ENCODE measurements around the gene PLEKHM2.

The PLEKHM2 gene

DNA sequence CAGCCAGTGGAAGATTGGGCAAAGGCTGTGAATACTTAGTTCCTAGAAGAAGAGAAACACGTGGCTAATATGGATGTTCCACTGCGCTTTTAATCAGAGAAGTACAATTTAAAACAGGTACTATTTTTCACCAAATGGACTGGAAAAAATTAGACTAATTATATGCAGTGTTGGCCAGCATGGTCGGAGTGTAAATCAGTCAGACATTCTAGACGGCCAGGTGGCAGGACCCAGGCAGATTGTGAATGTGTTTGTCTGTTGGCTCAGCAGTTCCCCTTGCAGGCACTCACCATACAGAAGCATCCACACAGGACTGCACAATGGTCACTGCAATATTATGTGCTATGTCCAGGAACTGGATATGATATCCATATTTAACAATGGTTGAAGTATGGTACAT lies 28.0 kb downstream of the PLEKHM2 start:
- no peak for TF ChIP-seq CTCF (conservative IDR thresholded peaks at IDR 0.05; ENCODE audit: low read depth)
- H3K27ac ChIP-seq = no peak overlapping the region
- DNase-seq (ENCODE audit: low spot score) = no peak
- ChIA-PET CTCF (interaction anchor here (0.7 kb wide), 1 partner anchor 16 kb away, joined by 3 read pairs; no protein-coding TSS in a partner anchor), POLR2A (ENCODE audit: low non-redundant PET) (no interaction called here)

DNA sequence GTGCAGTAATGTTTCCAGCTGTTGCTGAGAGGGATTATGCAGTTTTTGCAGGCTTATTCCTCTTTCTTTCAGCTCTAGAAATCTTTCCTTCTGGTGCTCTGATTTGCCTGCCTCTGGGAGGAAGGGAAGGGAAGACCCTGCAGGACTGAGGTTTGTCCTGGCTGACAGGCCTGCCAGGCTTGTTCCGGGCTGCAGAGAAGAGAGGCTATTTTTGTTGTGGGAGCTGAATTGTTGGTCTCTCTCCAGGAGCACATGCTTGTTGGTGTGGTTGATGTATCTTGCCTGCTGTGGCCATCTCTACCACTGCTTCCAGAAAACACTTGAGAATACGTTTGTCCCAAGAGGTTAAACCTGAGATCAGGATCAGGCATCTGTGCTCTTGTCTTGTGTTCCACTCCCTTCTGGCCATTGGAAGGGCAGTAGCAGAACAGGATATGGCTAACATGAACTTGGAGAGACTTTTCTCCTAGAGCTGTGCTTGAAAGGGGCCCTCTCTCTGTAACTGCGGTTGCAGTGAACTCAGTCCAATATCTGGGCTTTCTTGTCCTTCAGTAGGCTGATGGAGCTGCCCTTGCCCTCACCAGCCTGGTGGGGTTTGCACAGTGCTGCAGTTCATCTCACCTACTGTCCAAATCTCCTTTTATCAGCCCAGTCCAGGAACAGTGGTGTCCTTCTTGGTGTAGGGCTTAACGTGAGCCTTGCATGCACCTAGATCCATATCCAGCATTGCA lies 30.5 kb downstream of the PLEKHM2 start:
- POLR2A ChIA-PET (ENCODE audit: low non-redundant PET) = no interaction called here
- no peak for TF ChIP-seq CTCF (conservative IDR thresholded peaks at IDR 0.05; ENCODE audit: low read depth)
- CTCF ChIA-PET = no interaction called here
- H3K27ac ChIP-seq = peak overlapping the region; percentile 25; the same call in 1 of the 2 replicates
- no peak for DNase-seq (ENCODE audit: low spot score)

GRCh38 chr1:15717418-15718125 lies 33.5 kb downstream of the PLEKHM2 start:
- POLR2A ChIA-PET (ENCODE audit: low non-redundant PET) = no interaction called here
- TF ChIP-seq CTCF (conservative IDR thresholded peaks at IDR 0.05; ENCODE audit: low read depth) = no peak
- CTCF ChIA-PET = interaction anchor here (0.6 kb wide), 2 partner anchors 155 to 171 kb away, joined by 3 to 4 read pairs; no protein-coding TSS in a partner anchor
- DNase-seq (ENCODE audit: low spot score) = no peak
- H3K27ac ChIP-seq = peak overlapping the region; percentile 11; the same call in 1 of the 2 replicates

GRCh38 chr1:15718199-15718601 lies 34.1 kb downstream of the PLEKHM2 start:
- ChIA-PET CTCF (interaction anchor here (0.6 kb wide), 1 partner anchor 171 kb away, joined by 4 read pairs; no protein-coding TSS in a partner anchor), POLR2A (ENCODE audit: low non-redundant PET) (no interaction called here)
- no peak for DNase-seq (ENCODE audit: low spot score)
- peak overlapping the region; percentile 11; the same call in 1 of the 2 replicates for H3K27ac ChIP-seq
- no peak for TF ChIP-seq CTCF (conservative IDR thresholded peaks at IDR 0.05; ENCODE audit: low read depth)

GRCh38 chr1:15719381-15720120 lies 35.4 kb downstream of the PLEKHM2 start:
- ChIA-PET POLR2A (ENCODE audit: low non-redundant PET) (no interaction called here), CTCF (interaction anchor here (1.7 kb wide), 1 partner anchor 21 kb away, joined by 6 read pairs; no protein-coding TSS in a partner anchor)
- no peak for DNase-seq (ENCODE audit: low spot score)
- no peak for TF ChIP-seq CTCF (conservative IDR thresholded peaks at IDR 0.05; ENCODE audit: low read depth)
- no peak overlapping the region; the same call in 1 of the 2 replicates for H3K27ac ChIP-seq

DNA sequence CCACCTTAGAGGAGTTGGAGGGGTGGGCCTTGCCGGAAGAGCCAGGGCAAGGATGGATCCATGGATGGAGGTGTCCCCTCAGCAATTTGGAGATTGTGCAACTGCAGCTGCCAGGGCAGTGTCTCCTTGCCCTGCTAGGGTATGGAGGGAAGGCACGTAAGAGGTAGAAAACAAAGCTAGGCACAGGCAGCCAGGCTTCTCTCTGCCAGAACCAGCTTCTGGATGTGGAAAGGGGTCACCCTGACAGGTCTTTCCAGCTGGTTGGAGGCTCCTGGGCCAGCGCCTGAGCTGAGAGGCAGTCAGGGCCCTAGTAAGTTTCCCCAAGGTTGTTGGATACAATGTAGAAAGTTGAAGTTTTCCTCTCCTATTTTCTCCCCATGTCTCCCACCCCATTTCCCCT lies 36.7 kb downstream of the PLEKHM2 start:
- ChIA-PET CTCF (no interaction called here), POLR2A (ENCODE audit: low non-redundant PET) (interaction anchor here (0.5 kb wide), 1 partner anchor 19 kb away, joined by 6 read pairs; no protein-coding TSS in a partner anchor)
- H3K27ac ChIP-seq = peak overlapping the region; percentile 17; the same call in 1 of the 2 replicates
- no peak for DNase-seq (ENCODE audit: low spot score)
- no peak for TF ChIP-seq CTCF (conservative IDR thresholded peaks at IDR 0.05; ENCODE audit: low read depth)
